ENCODE data around the gene INSC.

Gene INSC

GRCh38 chr11:15189189-15189588, 74.5 kb downstream of the INSC start:
- DNase-seq (ENCODE audit: low read depth in 3 of 3) = no peak

GRCh38 chr11:15189641-15190365, 75.1 kb downstream of the INSC start:
- DNase-seq (ENCODE audit: low read depth in 3 of 3) = no peak

DNA sequence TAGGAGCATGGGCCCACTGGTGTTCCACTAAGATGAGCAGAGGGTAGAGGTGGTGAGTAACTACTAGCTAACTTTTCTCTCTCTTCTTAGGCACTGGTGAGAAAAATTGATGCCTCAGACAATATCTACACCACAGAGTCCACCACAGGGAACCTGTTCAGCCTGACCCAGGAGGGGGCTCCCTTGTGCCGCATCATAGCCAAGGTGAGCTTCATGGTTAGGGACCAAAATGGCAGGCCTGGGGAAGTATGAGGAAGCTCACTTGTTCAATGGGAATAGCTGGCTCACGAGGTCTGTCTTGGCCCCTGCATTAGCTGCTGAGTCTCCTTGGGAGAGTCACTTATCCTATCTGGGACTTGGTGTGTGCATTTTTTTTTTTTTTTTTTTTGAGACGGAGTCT, 75.9 kb downstream of the INSC start:
- no peak for DNase-seq (ENCODE audit: low read depth in 3 of 3)

GRCh38 chr11:15192005-15192556, 77.4 kb downstream of the INSC start:
- no peak for DNase-seq (ENCODE audit: low read depth in 3 of 3)

- DNase-seq (ENCODE audit: low read depth in 3 of 3) = no peak
These were observed 80.1 kb downstream of the INSC start for GRCh38 chr11:15194671-15195415.

DNA sequence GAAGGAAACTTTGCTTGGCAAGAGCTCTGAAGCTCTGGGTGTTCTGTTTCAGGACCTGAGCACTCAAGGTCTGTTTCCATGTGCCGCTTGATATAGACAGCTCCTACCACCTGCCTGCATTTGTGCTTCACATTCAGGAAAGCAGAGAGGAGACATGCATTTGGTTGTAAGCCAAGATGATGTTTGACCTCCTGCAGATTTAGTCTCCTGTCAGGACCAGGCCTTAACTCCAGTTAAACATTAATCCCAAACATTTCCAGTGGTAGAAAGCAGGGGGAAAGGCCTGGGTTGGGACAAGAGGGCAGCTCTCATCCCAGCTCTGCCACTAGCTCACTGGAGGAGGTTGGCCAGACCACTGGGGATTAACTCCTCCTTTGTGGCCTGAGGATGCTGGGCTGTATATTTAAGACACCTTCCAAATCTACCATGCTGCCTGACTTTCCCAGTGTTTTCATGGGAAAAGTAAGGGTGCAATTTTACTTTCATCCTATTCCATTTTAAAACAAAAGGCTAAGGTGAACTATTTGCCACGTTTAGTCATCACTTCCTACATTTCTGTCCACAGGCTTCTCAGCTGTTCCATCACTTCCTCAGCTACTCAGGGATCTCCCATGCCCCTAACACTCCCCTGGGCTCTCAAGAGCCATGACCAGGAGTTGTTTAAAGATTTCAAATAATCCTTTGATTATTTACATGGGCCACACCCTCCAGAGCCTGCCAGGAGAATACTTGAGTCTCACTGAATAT, 80.9 kb downstream of the INSC start:
- no peak for DNase-seq (ENCODE audit: low read depth in 3 of 3)

- DNase-seq (ENCODE audit: low read depth in 3 of 3) = no peak
These were observed 82.0 kb downstream of the INSC start for GRCh38 chr11:15196704-15197103.

DNA sequence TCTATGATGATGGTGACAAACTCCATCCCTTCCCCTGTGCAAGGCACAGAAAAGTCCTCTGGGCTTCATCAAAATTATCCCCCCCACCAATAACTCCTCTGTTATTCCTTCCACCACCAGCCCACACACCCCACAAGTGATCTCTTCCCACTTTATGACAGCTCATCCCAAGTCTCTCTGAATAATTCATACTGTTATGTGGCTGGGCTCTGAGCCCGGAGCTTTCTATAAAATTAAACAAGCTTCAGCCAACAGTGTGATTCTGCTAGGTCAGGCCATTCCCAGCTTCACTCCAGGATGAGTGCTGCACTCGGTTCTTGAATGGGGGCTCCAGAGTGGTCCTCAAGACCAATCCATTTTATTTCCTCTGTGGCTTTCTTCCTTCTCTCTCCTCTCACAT, 83.0 kb downstream of the INSC start:
- no peak for DNase-seq (ENCODE audit: low read depth in 3 of 3)

DNA sequence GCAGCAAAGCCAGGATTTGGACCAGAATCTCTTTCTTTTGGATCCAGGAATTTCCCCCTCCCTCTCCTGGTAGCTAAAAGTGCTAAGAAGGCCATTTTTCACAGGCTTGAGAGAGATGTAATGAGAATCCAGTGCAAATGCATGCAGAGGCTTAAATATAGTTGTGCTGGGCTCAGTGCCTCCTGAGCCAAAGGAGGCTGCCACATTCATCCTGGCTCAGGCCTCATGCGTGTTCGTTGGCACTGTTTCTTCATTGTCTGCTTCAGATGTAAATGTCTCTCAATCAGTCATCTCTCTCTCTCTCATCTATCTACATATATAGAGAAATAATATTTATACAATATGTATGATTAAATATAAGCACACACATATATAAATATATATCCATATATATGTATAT, 83.6 kb downstream of the INSC start:
- DNase-seq (ENCODE audit: low read depth in 3 of 3) = no peak

- DNase-seq (ENCODE audit: low read depth in 3 of 3) = no peak
These were observed 85.0 kb downstream of the INSC start for GRCh38 chr11:15199693-15200092.

DNA sequence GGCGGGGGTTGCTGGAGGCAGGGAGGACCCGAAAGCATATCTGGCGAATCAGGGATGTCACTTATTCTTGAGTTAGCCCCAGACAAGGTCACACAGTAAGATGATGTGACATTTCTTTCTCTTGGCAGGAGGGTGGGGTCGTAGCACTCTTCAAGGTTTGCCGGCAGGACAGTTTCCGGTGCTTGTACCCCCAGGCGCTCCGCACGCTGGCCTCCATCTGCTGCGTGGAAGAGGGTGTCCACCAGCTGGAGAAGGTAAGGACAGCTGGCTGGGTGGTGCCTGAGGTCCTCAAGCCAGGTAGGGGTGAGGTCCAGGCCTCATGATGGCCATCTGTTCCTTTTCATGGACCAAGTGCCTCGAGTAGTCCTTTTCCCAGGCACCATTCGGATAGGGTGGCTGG, 86.0 kb downstream of the INSC start:
- DNase-seq (ENCODE audit: low read depth in 3 of 3) = no peak

- no peak for DNase-seq (ENCODE audit: low read depth in 3 of 3)
These were observed 86.9 kb downstream of the INSC start for GRCh38 chr11:15201586-15201985.

DNA sequence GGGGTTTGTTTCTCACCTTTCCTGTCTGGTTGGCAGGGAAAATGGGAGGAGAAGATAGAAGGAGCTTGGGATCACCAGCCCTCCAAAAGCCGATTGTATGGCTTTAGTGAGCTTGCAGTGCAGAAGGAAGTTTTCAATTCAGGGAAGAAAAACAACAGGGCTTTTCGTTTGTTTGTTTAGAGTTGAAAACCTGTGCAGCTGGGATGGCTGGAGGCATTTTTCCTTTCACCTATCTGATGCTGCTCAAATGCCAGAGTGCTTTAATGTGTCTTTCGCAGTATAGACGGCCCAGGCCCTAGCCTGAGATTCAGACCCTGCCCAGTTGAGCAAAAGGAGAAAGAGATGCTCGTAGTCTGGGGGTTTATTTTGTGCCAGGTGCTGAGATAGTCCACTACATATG, 87.9 kb downstream of the INSC start:
- DNase-seq (ENCODE audit: low read depth in 3 of 3) = no peak

DNA sequence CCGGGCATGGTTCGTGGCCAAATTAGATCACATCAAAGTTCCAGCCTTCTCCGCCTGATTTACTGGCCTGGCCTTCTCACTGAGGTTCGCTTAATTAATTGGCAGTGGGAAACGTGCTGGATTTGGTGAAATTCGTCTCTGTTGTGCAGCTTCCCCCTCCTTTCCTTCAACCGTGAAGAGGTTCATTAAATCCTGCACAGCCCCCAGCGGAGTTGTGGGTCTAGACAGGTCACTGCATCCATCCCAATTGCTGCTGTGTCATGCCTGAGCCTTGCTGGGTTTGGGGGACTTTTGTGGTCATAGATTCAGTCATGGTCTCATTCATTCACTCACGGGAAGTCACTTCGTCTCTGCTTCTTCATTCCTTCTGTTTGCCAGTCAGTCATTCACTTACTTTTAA, 90.0 kb downstream of the INSC start:
- no peak for DNase-seq (ENCODE audit: low read depth in 3 of 3)

GRCh38 chr11:15206791-15207190, 92.1 kb downstream of the INSC start:
- no peak for DNase-seq (ENCODE audit: low read depth in 3 of 3)

- peak; percentile 36 to 52 (median 49) for DNase-seq (ENCODE audit: low read depth in 3 of 3)
These were observed 93.9 kb downstream of the INSC start for GRCh38 chr11:15208378-15209222.

DNA sequence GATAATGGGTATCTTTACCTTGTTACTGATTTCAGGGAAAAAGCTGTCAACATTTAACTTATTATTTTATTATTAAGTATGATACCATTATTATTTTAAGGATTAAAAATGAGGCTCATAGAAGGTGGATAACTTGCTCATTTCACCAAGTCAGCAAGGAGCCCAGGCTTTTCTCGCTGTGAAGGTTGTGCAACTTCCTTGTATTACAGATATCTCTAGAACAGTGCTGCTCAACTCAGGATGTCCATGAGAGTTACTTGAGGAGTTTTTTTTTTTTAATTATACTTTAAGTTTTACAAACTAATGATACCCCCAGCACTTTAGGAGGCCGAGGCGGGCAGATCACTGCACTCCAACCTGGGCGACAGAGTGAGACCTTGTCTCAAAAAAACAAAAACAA, 98.2 kb downstream of the INSC start:
- no peak for DNase-seq (ENCODE audit: low read depth in 3 of 3)

DNA sequence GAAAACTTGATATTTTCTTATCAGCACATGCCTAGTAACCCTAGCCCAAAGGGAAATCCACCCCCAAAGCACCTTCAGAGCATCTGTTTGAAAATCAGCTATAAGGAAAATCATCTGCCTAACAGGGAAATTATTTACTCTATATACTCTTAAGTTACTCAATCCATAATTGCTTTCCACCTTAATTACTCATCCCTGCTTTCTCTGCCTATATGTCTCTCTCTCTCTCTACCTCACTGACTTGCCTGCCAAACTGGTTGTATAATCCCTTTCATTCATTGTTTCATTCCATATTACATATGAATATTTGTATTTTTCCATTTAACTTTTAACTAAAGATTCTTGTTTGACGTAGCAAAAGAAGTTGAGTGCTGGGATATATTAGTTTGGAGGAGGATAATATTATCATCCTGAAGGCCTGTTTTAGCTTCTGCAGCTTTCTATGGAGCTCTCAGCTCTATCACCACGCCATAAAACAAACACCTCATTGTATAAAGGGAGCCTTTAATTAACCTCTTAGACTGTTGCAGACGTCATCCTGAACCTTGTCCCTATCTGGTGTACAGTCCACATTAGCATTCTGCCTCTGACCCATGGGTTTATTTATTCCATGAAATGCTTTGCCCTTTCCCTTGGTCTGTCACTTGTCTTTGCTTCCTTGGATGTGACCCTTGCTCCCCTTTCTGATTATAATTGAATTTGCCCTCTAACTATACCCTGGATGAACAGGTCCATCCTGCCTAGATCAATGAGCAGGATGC, 98.9 kb downstream of the INSC start:
- DNase-seq (ENCODE audit: low read depth in 3 of 3) = no peak

DNA sequence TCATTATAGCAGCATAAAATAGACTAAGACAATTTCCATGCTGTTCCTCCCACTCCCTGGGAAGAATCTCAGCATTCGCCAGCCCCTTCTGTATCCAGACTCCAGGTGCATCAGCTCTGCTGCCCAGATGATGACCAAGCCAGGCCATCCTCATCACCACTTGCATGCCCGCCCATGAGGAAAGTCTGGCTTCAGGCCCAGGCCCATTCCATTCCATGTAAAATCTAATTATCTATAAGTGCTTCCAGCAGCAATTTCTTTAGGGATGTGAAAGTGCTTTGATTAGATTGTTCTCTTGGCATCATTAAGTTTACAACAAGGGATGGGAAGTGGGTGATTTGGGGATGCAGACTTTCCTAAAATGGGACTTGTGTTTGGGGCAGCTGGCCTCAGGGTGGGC, 100.3 kb downstream of the INSC start:
- no peak for DNase-seq (ENCODE audit: low read depth in 3 of 3)

DNA sequence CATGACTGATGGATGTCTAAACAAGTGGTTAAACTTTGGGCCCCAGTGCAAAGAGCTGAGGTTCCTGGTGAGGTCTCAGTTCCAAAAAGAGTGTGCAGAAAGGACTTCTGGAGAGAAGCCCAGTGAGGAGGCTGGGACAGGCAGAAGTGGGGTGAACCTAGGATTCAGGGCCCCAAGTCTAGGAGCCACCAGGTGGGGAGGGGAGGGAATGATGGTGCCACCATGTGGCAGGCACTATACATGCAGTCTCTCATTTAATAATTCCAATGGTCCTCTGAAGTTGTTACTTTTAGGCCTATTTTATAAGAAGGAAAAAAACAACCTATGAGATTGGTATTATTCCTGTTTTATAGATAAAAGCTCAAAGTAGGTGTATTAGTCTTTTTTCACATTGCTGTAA, 102.0 kb downstream of the INSC start:
- no peak for DNase-seq (ENCODE audit: low read depth in 3 of 3)

DNA sequence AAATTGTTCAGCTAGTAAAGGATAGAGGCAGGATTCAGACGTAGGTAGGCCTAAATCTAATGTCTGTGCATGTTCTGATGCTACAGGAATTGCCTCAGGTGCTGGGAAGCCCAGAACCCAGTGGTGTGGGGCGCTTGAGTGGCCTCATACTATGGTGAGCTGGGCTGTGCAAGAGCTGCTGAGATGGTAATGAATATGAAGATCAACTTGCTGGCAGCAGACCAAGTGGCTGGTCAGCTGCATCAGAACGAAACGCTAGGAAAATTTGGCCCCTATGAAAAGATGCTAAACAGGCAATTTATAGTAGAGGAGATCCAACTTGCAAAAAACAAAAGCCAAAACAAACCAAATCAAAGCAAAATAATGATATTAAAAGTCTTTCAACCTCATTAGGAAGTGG, 102.7 kb downstream of the INSC start:
- no peak for DNase-seq (ENCODE audit: low read depth in 3 of 3)
